Sigmoid colon (tissue), 7 donors: ENCODE measurements around the gene GPC5. TPM values are rescaled to one million over a fixed set of nuclear protein-coding genes. Genes with fewer than 3 reads are reported as not detected.

Experiments
- DNase-seq: peaks from one replicate; pipeline ENCODE4 v3.0.0-alpha.2; 2019
- H3K27ac ChIP-seq, 4 donors: fragments of 200-600 bp; sonication (generic); one replicate each; pipeline ENCODE4 v1.5.1; 2016 to 2019; ENCODE audit warnings: mild to moderate bottlenecking in 1 of 4
- H3K27me3 ChIP-seq, 3 donors: fragments of 200-600 bp; sonication (generic); one replicate each; pipeline ENCODE4 v1.5.1; 2019; ENCODE audit warnings: mild to moderate bottlenecking in 1 of 3
- H3K36me3 ChIP-seq, 4 donors: fragments of 200-600 bp; sonication (generic); one replicate each; pipeline ENCODE4 v1.5.1; 2016 to 2019
- H3K4me1 ChIP-seq, 4 donors: fragments of 200-600 bp; sonication (generic); one replicate each; pipeline ENCODE4 v1.5.1; 2017 to 2019
- H3K4me3 ChIP-seq, 4 donors: fragments of 200-600 bp; sonication (generic); one replicate each; pipeline ENCODE4 v1.5.1; 2017 to 2019; ENCODE audit warnings: mild to moderate bottlenecking in 2 of 4, moderate library complexity in 1 of 4
- H3K9me3 ChIP-seq, 4 donors: fragments of 200-600 bp in 3 of 4; sonication (generic) in 3 of 4; one replicate each; pipeline versions ENCODE4 v1.5.1 to v1.6.1; 2013 to 2019
- CTCF ChIP-seq, 4 experiments: fragments of 450-650 bp in 3 of 4; fragments of 200-600 bp in 1 of 4; IDR thresholded peaks; one replicate each; pipeline ENCODE4 v1.5.1; 2016 to 2019; ENCODE audit warnings: antibody characterized with exemption in 4 of 4, mild to moderate bottlenecking in 3 of 4, moderate library complexity in 2 of 4
- EP300 ChIP-seq, 4 donors: sonication (generic); formaldehyde crosslinking; IDR thresholded peaks; one replicate each; pipeline ENCODE4 v1.6.1; 2017; ENCODE audit warnings: antibody characterized with exemption in 4 of 4
- POLR2A ChIP-seq, 2 donors: fragments of 450-650 bp; IDR thresholded peaks; one replicate each; pipeline ENCODE4 v1.6.1; 2016; ENCODE audit warnings: antibody characterized with exemption in 2 of 2, mild to moderate bottlenecking in 2 of 2, moderate library complexity in 2 of 2
- POLR2AphosphoS5 ChIP-seq, 4 donors: sonication (generic); formaldehyde crosslinking; IDR thresholded peaks; one replicate each; pipeline ENCODE4 v1.6.1; 2017; ENCODE audit warnings: antibody characterized with exemption in 4 of 4
- WGBS, 2 donors: extraction: QIAGEN DNeasy Blood & Tissue Kit; methylation state at CpG; one replicate each; pipeline ENCODE4 v1.1.7; 2013; 5-methylcytosine and 5-hydroxymethylcytosine counted together
- intact Hi-C: fragments of 100-400 bp; cut with DNase I; formaldehyde crosslinking; loops from one replicate; pipeline ENCODE4 v1.15.1; 2023
- polyA plus RNA-seq, 3 donors: library from polyadenylated mRNA; stranded (reverse); fragments of 200-250 nt; gene quantifications; one replicate each; pipeline ENCODE4 v1.2.3, GENCODE V29; 2013
- total RNA-seq, 4 donors: library from RNA; depleted of rRNA; stranded (reverse); fragments of >200 nt; gene quantifications; one replicate each; pipeline ENCODE4 v1.1.0, GENCODE V29; 2016
- donor health status: healthy with polysubstance abuse.
- donor health status: Bipolar disorder and iron deficiency.
- donor health status: healthy.

The GPC5 gene
- total and polyA plus RNA-seq, 7 donors, result 0.39 to 3.9 (median 2.9) TPM; not detected in 2

GRCh38 chr13:92387245-92387644, 988.8 kb downstream of the GPC5 start:
- Histone ChIP-seq H3K9me3 (no peaks in the 10 kb centered on the region), H3K4me1 (no peaks in the 10 kb centered on the region), H3K36me3 (no peaks in the 10 kb centered on the region), H3K27ac (no peak overlapping the region), H3K27me3 (no peaks in the 10 kb centered on the region), H3K4me3 (no peak overlapping the region)
- WGBS, 2 donors, result 81 to 88% methylated on average over 8 of the region's 8 CpGs
- intact Hi-C loops, result no loop called here
- no peak for TF ChIP-seq EP300 (IDR thresholded peaks at IDR 0.05)
- no peak for TF ChIP-seq CTCF (IDR thresholded peaks at IDR 0.05)
- TF ChIP-seq POLR2AphosphoS5 (IDR thresholded peaks at IDR 0.05), result no peak
- TF ChIP-seq POLR2A (IDR thresholded peaks at IDR 0.05), result no peak
- no peak for DNase-seq

- H3K9me3 ChIP-seq, result no peaks in the 10 kb centered on the region
- TF ChIP-seq CTCF (IDR thresholded peaks at IDR 0.05) (no peak), POLR2AphosphoS5 (IDR thresholded peaks at IDR 0.05) (no peak), POLR2A (IDR thresholded peaks at IDR 0.05) (no peak), EP300 (IDR thresholded peaks at IDR 0.05) (no peak)
- no peak for DNase-seq
- H3K27ac ChIP-seq, result no peak overlapping the region
- no peaks in the 10 kb centered on the region for H3K4me1 ChIP-seq
- H3K36me3 ChIP-seq, result no peaks in the 10 kb centered on the region
- intact Hi-C loops, result no loop called here
- H3K27me3 ChIP-seq, result no peaks in the 10 kb centered on the region
- H3K4me3 ChIP-seq, result no peak overlapping the region
- WGBS, 2 donors, result 11 to 45% methylated on average over 4 of the region's 4 CpGs
Observed at GRCh38 chr13:92390217-92390616, 991.8 kb downstream of the GPC5 start.

- no peaks in the 10 kb centered on the region for H3K36me3 ChIP-seq
- H3K4me1 ChIP-seq, result no peaks in the 10 kb centered on the region
- no peaks in the 10 kb centered on the region for H3K27me3 ChIP-seq
- 91 to 92% methylated on average over 3 of the region's 3 CpGs for WGBS, 2 donors
- intact Hi-C loops, result no loop called here
- DNase-seq, result no peak
- no peak overlapping the region for H3K4me3 ChIP-seq
- no peaks in the 10 kb centered on the region for H3K9me3 ChIP-seq
- no peak overlapping the region for H3K27ac ChIP-seq
- no peak for TF ChIP-seq POLR2A (IDR thresholded peaks at IDR 0.05)
- TF ChIP-seq EP300 (IDR thresholded peaks at IDR 0.05), result no peak
- TF ChIP-seq CTCF (IDR thresholded peaks at IDR 0.05), result no peak
- no peak for TF ChIP-seq POLR2AphosphoS5 (IDR thresholded peaks at IDR 0.05)
Observed at GRCh38 chr13:92403606-92404005, 1005.2 kb downstream of the GPC5 start.

- DNase-seq, result no peak
- Histone ChIP-seq H3K27ac (no peak overlapping the region), H3K4me3 (no peak overlapping the region), H3K27me3 (no peaks in the 10 kb centered on the region), H3K4me1 (no peaks in the 10 kb centered on the region), H3K36me3 (no peaks in the 10 kb centered on the region), H3K9me3 (no peaks in the 10 kb centered on the region)
- WGBS, 2 donors, result 93 to 94% methylated on average over 7 of the region's 7 CpGs
- intact Hi-C loops, result no loop called here
- no peak for TF ChIP-seq POLR2AphosphoS5 (IDR thresholded peaks at IDR 0.05)
- TF ChIP-seq EP300 (IDR thresholded peaks at IDR 0.05), result no peak
- TF ChIP-seq POLR2A (IDR thresholded peaks at IDR 0.05), result no peak
- TF ChIP-seq CTCF (IDR thresholded peaks at IDR 0.05), result no peak
Observed at GRCh38 chr13:92407858-92408257, 1009.4 kb downstream of the GPC5 start.

- intact Hi-C loops, result no loop called here
- WGBS, 2 donors, result 80% methylated on average over 3 of the region's 3 CpGs
- DNase-seq, result no peak
- TF ChIP-seq CTCF (IDR thresholded peaks at IDR 0.05) (no peak), POLR2A (IDR thresholded peaks at IDR 0.05) (no peak), POLR2AphosphoS5 (IDR thresholded peaks at IDR 0.05) (no peak), EP300 (IDR thresholded peaks at IDR 0.05) (no peak)
- no peak overlapping the region for H3K4me3 ChIP-seq
- H3K27ac ChIP-seq, result no peak overlapping the region
- no peaks in the 10 kb centered on the region for H3K36me3 ChIP-seq
- no peaks in the 10 kb centered on the region for H3K27me3 ChIP-seq
- no peaks in the 10 kb centered on the region for H3K9me3 ChIP-seq
- no peaks in the 10 kb centered on the region for H3K4me1 ChIP-seq
Observed at GRCh38 chr13:92412481-92412880, 1014.1 kb downstream of the GPC5 start.
